K562 (cell line): ENCODE data around the gene ACO2. TPM values are rescaled to one million over a fixed set of nuclear protein-coding genes. Genes with fewer than 3 reads are reported as not detected.

Source experiments
- ATAC-seq: fragments of 200-7000 bp; cut with Tn5 transposase; 3 replicates; pipeline ENCODE4 v1.9.1; 2020; ENCODE audit warnings: moderate library complexity
- BruUV-seq: library from RNA; stranded (reverse); fragments of 400-500 nt; replicated peaks from 2 replicates; lab custom pipeline; 2021; lab: Mats Ljungman, UMichigan
- CTCF ChIA-PET: fragments of 300-600 bp; formaldehyde crosslinking; extraction: SDS; loops from one replicate; lab custom pipeline; 2021; ENCODE audit warnings: low intra/inter-chr PET ratio; lab: Yijun Ruan, JAX
- POLR2A ChIA-PET: fragments of 300-600, 350-650 bp; sonication (Branson Sonifier 250); formaldehyde crosslinking; extraction: SDS; loops from one replicate; lab custom pipeline; 2021; ENCODE audit warnings: antibody characterized with exemption, inconsistent platforms; lab: Yijun Ruan, JAX
- DNase-seq, 4 experiments: peaks; one replicate each; pipeline versions ENCODE4 v3.0.0 to v3.0.0-alpha.2; 2011 to 2018; ENCODE audit warnings: low spot score in 3 of 4, mixed read lengths in 3 of 4; ENCODE audit errors: extremely low read depth in 1 of 4
- FAIRE-seq: peaks from 2 replicates; lab custom pipeline; 2011; peaks lifted over from hg19 to GRCh38; lab: Jason Lieb, UNC
- H2AFZ ChIP-seq: 2 replicates; pipeline ENCODE4 v1.6.0; 2011; ENCODE audit warnings: low read depth, low read length, control low read depth, inconsistent platforms
- H3K27ac ChIP-seq: fragments of 200-600 bp; 3 replicates; pipeline ENCODE4 v1.8.0; 2011; ENCODE audit warnings: low read depth, mild to moderate bottlenecking, control low read depth, inconsistent platforms, low read length, moderate library complexity, mixed read lengths; ENCODE audit errors: extremely low read depth
- H3K27me3 ChIP-seq, 2 experiments: fragments of 300-600 bp in 1 of 2; 2 replicates in 1 of 2; 3 replicates in 1 of 2; pipeline versions ENCODE4 v1.6.0 to v1.8.0; 2011; ENCODE audit warnings: inconsistent platforms in 2 of 2, low read length in 2 of 2, mild to moderate bottlenecking in 1 of 2, mixed read lengths in 1 of 2, moderate library complexity in 1 of 2; ENCODE audit not compliant: control insufficient read depth in 2 of 2, insufficient read depth in 2 of 2
- H3K36me3 ChIP-seq: fragments of 300-600 bp; 3 replicates; pipeline ENCODE4 v1.8.0; 2011; ENCODE audit warnings: mild to moderate bottlenecking, low read length, inconsistent platforms; ENCODE audit not compliant: control insufficient read depth, insufficient read depth
- H3K4me1 ChIP-seq, 2 experiments: fragments of 200-600 bp in 1 of 2; replicated peaks in 1 of 2; 2 replicates in 1 of 2; 3 replicates in 1 of 2; pipeline versions ENCODE4 v1.5.1 to v1.8.0; 2011; ENCODE audit warnings: inconsistent platforms in 2 of 2, low read length in 2 of 2, mild to moderate bottlenecking in 1 of 2, mixed read lengths in 1 of 2, moderate library complexity in 1 of 2; ENCODE audit not compliant: control insufficient read depth in 2 of 2, insufficient read depth in 2 of 2
- H3K4me2 ChIP-seq: 2 replicates; pipeline ENCODE4 v1.6.1; 2011; ENCODE audit warnings: low read length, control low read depth, inconsistent platforms, mixed read lengths; ENCODE audit not compliant: insufficient read depth
- H3K4me3 ChIP-seq: fragments of 200-600 bp; sonication (generic), shearing (Covaris generic); 2 replicates; pipeline ENCODE4 v1.5.1; 2016; ENCODE audit warnings: control low read depth, inconsistent platforms
- H3K79me2 ChIP-seq: fragments of 200-600 bp; 3 replicates; pipeline ENCODE4 v1.8.0; 2011; ENCODE audit warnings: low read length, inconsistent platforms; ENCODE audit not compliant: control insufficient read depth, insufficient read depth
- H3K9ac ChIP-seq, 2 experiments: 2 replicates each; pipeline versions ENCODE4 v1.6.0 to v1.6.1; 2011; ENCODE audit warnings: low read depth in 2 of 2, low read length in 2 of 2, control low read depth in 1 of 2, inconsistent platforms in 1 of 2, mild to moderate bottlenecking in 1 of 2, mixed read lengths in 1 of 2; ENCODE audit not compliant: insufficient read depth in 1 of 2
- H3K9me1 ChIP-seq: one replicate; pipeline ENCODE4 v1.6.0; 2011; ENCODE audit warnings: inconsistent platforms, mild to moderate bottlenecking, low read length, moderate library complexity; ENCODE audit not compliant: control insufficient read depth, insufficient read depth
- H3K9me3 ChIP-seq: replicated peaks from 2 replicates; pipeline ENCODE4 v1.5.1; 2011; ENCODE audit warnings: low read depth, low read length, inconsistent platforms; ENCODE audit not compliant: control insufficient read depth, insufficient read depth
- H4K20me1 ChIP-seq: replicated peaks from 2 replicates; pipeline ENCODE4 v1.6.1; 2011; ENCODE audit warnings: low read length, inconsistent platforms, mixed read lengths; ENCODE audit not compliant: control insufficient read depth, insufficient read depth
- POLR2A ChIP-seq: fragments of 450-650 bp; conservative IDR thresholded peaks from 2 replicates; pipeline ENCODE4 v1.6.1; 2016
- POLR2G ChIP-seq: fragments of 200-400 bp; formaldehyde crosslinking; IDR thresholded peaks from 2 replicates; pipeline ENCODE4 v1.6.1; 2017; ENCODE audit warnings: low read depth, mild to moderate bottlenecking, antibody characterized with exemption, low read length, moderate library complexity
- PTBP1 ChIP-seq: fragments of 200-400 bp; formaldehyde crosslinking; IDR thresholded peaks from 2 replicates; pipeline ENCODE4 v1.6.1; 2017; ENCODE audit warnings: low read depth, low read length
- ZNF444 ChIP-seq: fragments of 250-450 bp; sonication (Bioruptor Pico); IDR thresholded peaks from 2 replicates; pipeline ENCODE4 v1.4.0; 2020; ENCODE audit warnings: mild to moderate bottlenecking, moderate library complexity
- WGBS: fragments of 100-300 bp; shearing (Covaris generic); methylation state at CpG from one replicate; pipeline ENCODE4 v1.1.6; 2016; ENCODE audit warnings: low coverage, mixed read lengths; ENCODE audit not compliant: insufficient coverage; ENCODE audit errors: missing lambda C conversion rate; 5-methylcytosine and 5-hydroxymethylcytosine counted together
- in situ Hi-C: fragments of 300-500 bp; cut with MboI; formaldehyde crosslinking; loops from 4 replicates; pipeline ENCODE4 v1.15.0; 2018; ENCODE audit warnings: inconsistent platforms, mixed read lengths
- intact Hi-C: fragments of 100-400 bp; cut with micrococcal nuclease; formaldehyde crosslinking; loops from 2 replicates; pipeline ENCODE4 v1.14.2; 2022
- polyA plus RNA-seq, 8 experiments: library from polyadenylated mRNA; depleted of rRNA in 4 of 8; stranded (reverse) in 5 of 8; unstranded in 3 of 8; fragments of >200 nt; fragmentation: Nextera tagmentation in 2 of 8; fragmentation: Illumina TruSeq in 1 of 8; extraction: Ambion mirVana in 2 of 8; extraction: Trizol in 1 of 8; gene quantifications; 2 replicates each; pipeline versions ENCODE4 v1.2.1 to v1.2.3, GENCODE V29; 2011 to 2014; ENCODE audit warnings: inconsistent platforms in 1 of 8, missing spikeins in 1 of 8
- total RNA-seq, 7 experiments: library from RNA; depleted of rRNA in 6 of 7; stranded (reverse); fragments of >200 nt in 6 of 7; fragmentation: Illumina TruSeq in 2 of 7; extraction: Trizol in 2 of 7; gene quantifications; 2 replicates each; pipeline versions ENCODE4 v1.2.1 to v1.2.3, GENCODE V29; 2011 to 2021; ENCODE audit warnings: low replicate concordance in 1 of 7

ACO2 gene
- total and polyA plus RNA-seq, 9 of the 15 experiments (the other 6 are each of a cell fraction or from before 2014, with no cell fraction given) = 16.2 to 119 (median 43.2) TPM

DNA sequence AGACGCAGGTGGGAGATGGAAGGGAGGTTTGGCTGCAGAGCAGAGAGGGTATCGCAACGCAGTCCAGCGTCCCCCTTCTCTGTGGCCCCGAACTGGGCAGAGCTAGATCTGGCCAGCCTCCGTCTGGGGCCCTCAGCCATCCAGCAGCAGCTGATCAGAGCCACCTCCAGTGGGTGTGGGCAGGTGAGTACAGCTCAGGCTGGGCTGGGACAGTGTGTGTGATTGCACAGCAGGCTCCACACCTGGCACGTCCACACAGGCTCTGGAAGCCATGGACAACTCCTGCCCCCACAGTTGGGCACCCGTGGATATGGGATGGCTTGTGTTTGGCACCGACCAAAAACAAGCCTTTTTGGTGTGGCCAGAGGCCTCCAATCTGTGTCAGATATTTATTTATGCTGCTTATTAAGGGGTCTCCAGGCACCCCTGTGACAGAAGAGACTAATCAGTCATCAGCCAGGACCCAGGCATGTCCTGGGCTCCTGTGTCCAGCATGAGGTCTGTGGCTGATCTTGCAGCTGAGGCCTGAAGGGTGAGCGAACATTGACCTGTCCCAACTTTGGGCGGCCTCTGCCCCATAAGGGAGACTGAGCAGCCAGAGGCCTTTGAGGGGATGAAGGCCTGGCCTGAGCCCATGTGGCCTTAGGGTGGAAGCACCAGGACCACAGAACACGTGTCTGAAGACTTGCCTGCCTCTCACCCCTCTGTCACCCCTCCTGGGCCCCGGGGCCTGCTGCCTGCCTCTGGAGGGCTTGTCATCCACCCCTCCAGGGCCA is 56.7 kb downstream of the ACO2 start:
- Histone ChIP-seq H3K9me3 (no peaks in the 10 kb centered on the region), H3K27ac (peak overlapping the region; percentile 39; the same call in 2 of the 3 replicates), H3K4me3 (no peak overlapping the region), H3K4me2 (no peak overlapping the region), H2AFZ (no peak overlapping the region), H3K9me1 (no peaks in the 10 kb centered on the region), H4K20me1 (no peaks in the 10 kb centered on the region; the same call in 1 of the 2 replicates), H3K9ac (peak overlapping the region in 1 of 2 experiments; percentile 78; a peak in 2 of 4 replicates), H3K79me2 (no peaks in the 10 kb centered on the region; the same call in 2 of the 3 replicates), H3K36me3 (peaks cover 88% of the 10 kb centered on the region), H3K4me1 (peaks cover 24 to 59% of the 10 kb centered on the region in 2 experiments), H3K27me3 (no peaks in the 10 kb centered on the region)
- ChIA-PET POLR2A (interaction anchor here (0.9 to 1.6 kb wide), 3 partner anchors 80 to 124 kb away, joined by 3 to 5 read pairs (median 4); no protein-coding TSS in a partner anchor), CTCF (interaction anchor here (1.8 kb wide), 1 partner anchor 122 kb away, joined by 11 read pairs; no protein-coding TSS in a partner anchor)
- DNase-seq = no peak
- peak; percentile 71 for TF ChIP-seq POLR2G
- TF ChIP-seq PTBP1 = 0 out of 2 replicates have a peak, but pooled peaks have one; percentile 23
- TF ChIP-seq POLR2A = peak; percentile 40; the same call in 1 of the 2 replicates
- no peak for TF ChIP-seq ZNF444
- in situ Hi-C loops = loop anchor here (5.0 kb wide), 1 partner anchor 123 kb away; no protein-coding TSS in a partner anchor
- intact Hi-C loops = loop anchor here (2.0 kb wide), 1 partner anchor 121 kb away; no protein-coding TSS in a partner anchor
- no peak for FAIRE-seq
- BruUV-seq = no TSS peak
- no peak for ATAC-seq
- WGBS = 92% methylated on average over 10 of the region's 13 CpGs
